ENCODE data around the gene PANK4. TPM values are rescaled to one million over a fixed set of nuclear protein-coding genes. Genes with fewer than 3 reads are reported as not detected.

Gene PANK4
- polyA plus RNA-seq, 1 donor (not counting 4 experiments of a cell fraction or from before 2014, with no cell fraction given): 14.5 TPM

- DNase-seq (ENCODE audit: low read depth, low spot score): no peak
- no peak for FAIRE-seq
- peaks cover 21% of the 10 kb centered on the region for H3K27me3 ChIP-seq (ENCODE audit: control insufficient read depth, extremely low read depth, insufficient read depth, low read length)
- H3K9me3 ChIP-seq (ENCODE audit: control insufficient read depth, low read depth, low read length): no peaks in the 10 kb centered on the region
- no peak overlapping the region for H3K4me3 ChIP-seq (ENCODE audit: control insufficient read depth in 2 of 3, extremely low read depth in 1 of 3, insufficient read depth in 2 of 3, low read depth in 1 of 3, low read length in 3 of 3)
- no peaks in the 10 kb centered on the region for H3K79me2 ChIP-seq (ENCODE audit: control insufficient read depth, insufficient read depth, low read length)
- H4K20me1 ChIP-seq (ENCODE audit: control insufficient read depth, extremely low read depth, insufficient read depth, low read length): no peaks in the 10 kb centered on the region
- no peak overlapping the region for H3K9ac ChIP-seq (ENCODE audit: control insufficient read depth, extremely low read depth, insufficient read depth, low read length)
- no peak overlapping the region for H3K4me2 ChIP-seq (ENCODE audit: control insufficient read depth, extremely low read depth, insufficient read depth, low read depth, low read length)
- H3K36me3 ChIP-seq (ENCODE audit: control insufficient read depth in 2 of 2, extremely low read depth in 1 of 2, insufficient read depth in 2 of 2, low read length in 2 of 2): no peaks in the 10 kb centered on the region
- no peak overlapping the region for H2AFZ ChIP-seq (ENCODE audit: control insufficient read depth, low read length)
- H3K27ac ChIP-seq (ENCODE audit: control insufficient read depth, insufficient read depth, low read length): no peak overlapping the region
- dilution Hi-C loops (cut with MboI; ENCODE audit: extremely low pct_ligation_motif_present, low sequenced_read_pairs): no loop called here
- H3K9me1 ChIP-seq (ENCODE audit: control insufficient read depth, extremely low read depth, insufficient read depth, low read length): no peaks in the 10 kb centered on the region
- H3K4me1 ChIP-seq (ENCODE audit: control insufficient read depth, extremely low read depth, insufficient read depth, low read length): peaks cover 3% of the 10 kb centered on the region
- no peak for TF ChIP-seq CTCF (optimal IDR thresholded peaks at IDR 0.05 in 1 of 3, IDR thresholded peaks at IDR 0.05 in 1 of 3, conservative IDR thresholded peaks at IDR 0.05 in 1 of 3; ENCODE audit: extremely low read depth in 1 of 3, insufficient read depth in 2 of 3, low read length in 3 of 3)
- no peak for TF ChIP-seq EZH2 (IDR thresholded peaks at IDR 0.05; ENCODE audit: low read length)
These were observed 35.0 kb upstream of the PANK4 start for GRCh38 chr1:2561446-2561845.

GRCh38 chr1:2560299-2561073 lies 34.1 kb upstream of the PANK4 start:
- Histone ChIP-seq H3K9me3 (ENCODE audit: control insufficient read depth, low read depth, low read length) (no peaks in the 10 kb centered on the region), H4K20me1 (ENCODE audit: control insufficient read depth, extremely low read depth, insufficient read depth, low read length) (no peaks in the 10 kb centered on the region), H3K27ac (ENCODE audit: control insufficient read depth, insufficient read depth, low read length) (no peak overlapping the region), H3K9me1 (ENCODE audit: control insufficient read depth, extremely low read depth, insufficient read depth, low read length) (no peaks in the 10 kb centered on the region), H3K79me2 (ENCODE audit: control insufficient read depth, insufficient read depth, low read length) (no peaks in the 10 kb centered on the region), H3K4me1 (ENCODE audit: control insufficient read depth, extremely low read depth, insufficient read depth, low read length) (peaks cover 9% of the 10 kb centered on the region), H3K4me2 (ENCODE audit: control insufficient read depth, extremely low read depth, insufficient read depth, low read depth, low read length) (no peak overlapping the region), H3K36me3 (ENCODE audit: control insufficient read depth in 2 of 2, extremely low read depth in 1 of 2, insufficient read depth in 2 of 2, low read length in 2 of 2) (no peaks in the 10 kb centered on the region), H3K9ac (ENCODE audit: control insufficient read depth, extremely low read depth, insufficient read depth, low read length) (no peak overlapping the region), H2AFZ (ENCODE audit: control insufficient read depth, low read length) (no peak overlapping the region), H3K27me3 (ENCODE audit: control insufficient read depth, extremely low read depth, insufficient read depth, low read length) (peaks cover 13% of the 10 kb centered on the region), H3K4me3 (ENCODE audit: control insufficient read depth in 2 of 3, extremely low read depth in 1 of 3, insufficient read depth in 2 of 3, low read depth in 1 of 3, low read length in 3 of 3) (no peak overlapping the region)
- DNase-seq (ENCODE audit: low read depth, low spot score) (no peak), FAIRE-seq (no peak)
- dilution Hi-C loops (cut with MboI; ENCODE audit: extremely low pct_ligation_motif_present, low sequenced_read_pairs): no loop called here
- no peak for TF ChIP-seq CTCF (optimal IDR thresholded peaks at IDR 0.05 in 1 of 3, IDR thresholded peaks at IDR 0.05 in 1 of 3, conservative IDR thresholded peaks at IDR 0.05 in 1 of 3; ENCODE audit: extremely low read depth in 1 of 3, insufficient read depth in 2 of 3, low read length in 3 of 3)
- TF ChIP-seq EZH2 (IDR thresholded peaks at IDR 0.05; ENCODE audit: low read length): no peak

All from keratinocyte (primary cell).